Fibroblast of upper back skin (primary cell): ENCODE data around the gene TBC1D23.
A peak's percentile ranks its signal among the peaks of the same experiment; 100 is the strongest.
"Not testable (repeated sequence)": the region's sequence is repeated elsewhere in the genome, so short reads cannot be mapped to it uniquely, and the experiment has no call there.

Experiments used
- DNase-seq: peaks from one replicate; pipeline ENCODE4 v3.0.0-alpha.2; 2013

The TBC1D23 gene

GRCh38 chr3:100310355-100310965 lies 49.7 kb downstream of the TBC1D23 start:
- DNase-seq: no peak

- DNase-seq: no peak
Observed at GRCh38 chr3:100311011-100311410, 50.2 kb downstream of the TBC1D23 start.

- DNase-seq: peak; percentile 63
Observed at GRCh38 chr3:100316641-100317069, 55.9 kb downstream of the TBC1D23 start.

- DNase-seq: no peak
Observed at GRCh38 chr3:100317912-100318311, 57.1 kb downstream of the TBC1D23 start.

GRCh38 chr3:100319951-100320350 lies 59.2 kb downstream of the TBC1D23 start:
- no peak for DNase-seq

- no peak for DNase-seq
Observed at GRCh38 chr3:100324044-100324443, 63.3 kb downstream of the TBC1D23 start.

GRCh38 chr3:100325827-100326226 lies 65.0 kb downstream of the TBC1D23 start:
- DNase-seq: no peak

- not testable (repeated sequence) for DNase-seq
Observed at GRCh38 chr3:100327377-100327776, 66.6 kb downstream of the TBC1D23 start.

GRCh38 chr3:100329800-100330489 lies 69.2 kb downstream of the TBC1D23 start:
- no peak for DNase-seq

- DNase-seq: no peak
Observed at GRCh38 chr3:100330651-100331050, 69.9 kb downstream of the TBC1D23 start.

GRCh38 chr3:100331660-100332059 lies 70.9 kb downstream of the TBC1D23 start:
- DNase-seq: no peak

- DNase-seq: no peak
Observed at GRCh38 chr3:100333051-100333450, 72.3 kb downstream of the TBC1D23 start.

- no peak for DNase-seq
Observed at GRCh38 chr3:100333970-100334487, 73.2 kb downstream of the TBC1D23 start.

GRCh38 chr3:100334488-100335351 lies 73.9 kb downstream of the TBC1D23 start, which contains the start of gene NIT2:
Gene NIT2 (plus strand): TSS chr3:100334757. CDS start chr3:100334792, 35 bp downstream.
- peak; percentile 73 for DNase-seq

GRCh38 chr3:100335434-100335833 lies 74.6 kb downstream of the TBC1D23 start:
- DNase-seq: peak; percentile 9

- not testable (repeated sequence) for DNase-seq
Observed at GRCh38 chr3:100336229-100336628, 75.4 kb downstream of the TBC1D23 start.

GRCh38 chr3:100338911-100339310 lies 78.1 kb downstream of the TBC1D23 start:
- DNase-seq: no peak

GRCh38 chr3:100339786-100340185 lies 79.0 kb downstream of the TBC1D23 start:
- no peak for DNase-seq

- no peak for DNase-seq
Observed at GRCh38 chr3:100340527-100340926, 79.7 kb downstream of the TBC1D23 start.

GRCh38 chr3:100348727-100349126 lies 87.9 kb downstream of the TBC1D23 start:
- DNase-seq: no peak

- DNase-seq: not testable (repeated sequence)
Observed at GRCh38 chr3:100351770-100352169, 91.0 kb downstream of the TBC1D23 start.

- peak; percentile 54 for DNase-seq
Observed at GRCh38 chr3:100352296-100353231, 91.8 kb downstream of the TBC1D23 start.
